K562 (cell line): ENCODE data around the gene RTF2. TPM values are rescaled to one million over a fixed set of nuclear protein-coding genes. Genes with fewer than 3 reads are reported as not detected.

Experiments
- ATF2 ChIP-seq: sonication (generic); formaldehyde crosslinking; IDR thresholded peaks from 2 replicates; pipeline ENCODE4 v1.8.1; 2022; ENCODE audit warnings: missing genetic modification reagents
- CBFA2T3 ChIP-seq: fragments of 450-650 bp; IDR thresholded peaks from 2 replicates; pipeline ENCODE4 v1.6.1; 2017
- CBX1 ChIP-seq: sonication (generic); IDR thresholded peaks from 2 replicates; pipeline ENCODE4 v1.6.1; 2016; ENCODE audit warnings: antibody characterized with exemption, low read depth, mild to moderate bottlenecking
- CREB3L1 ChIP-seq: fragments of 450-650 bp; IDR thresholded peaks from 2 replicates; pipeline ENCODE4 v1.6.1; 2014; ENCODE audit warnings: low read depth, mild to moderate bottlenecking, moderate library complexity, borderline replicate concordance
- E2F3 ChIP-seq: fragments of 250-450 bp; sonication (Bioruptor Pico); IDR thresholded peaks from 2 replicates; pipeline ENCODE4 v1.4.0; 2020; ENCODE audit warnings: mild to moderate bottlenecking
- HES1 ChIP-seq: fragments of 450-650 bp; IDR thresholded peaks from 2 replicates; pipeline ENCODE4 v1.6.1; 2016; ENCODE audit warnings: low read depth, mild to moderate bottlenecking, moderate library complexity
- KAT2B ChIP-seq: IDR thresholded peaks from one replicate; pipeline ENCODE4 v1.6.1; 2012; ENCODE audit warnings: low read depth, mild to moderate bottlenecking, control low read depth, inconsistent platforms, low read length, moderate library complexity
- KHSRP ChIP-seq: fragments of 450-650 bp; IDR thresholded peaks from 2 replicates; pipeline ENCODE4 v1.6.1; 2017
- MTA2 ChIP-seq: fragments of 450-650 bp; IDR thresholded peaks from 2 replicates; pipeline ENCODE4 v1.6.1; 2016; ENCODE audit warnings: low read depth
- RHOXF2B ChIP-seq: fragments of 250-450 bp; sonication (Bioruptor Pico); conservative IDR thresholded peaks from 2 replicates; pipeline ENCODE4 v1.5.1; 2021
- THRAP3 ChIP-seq: fragments of 450-650 bp; IDR thresholded peaks from 2 replicates; pipeline ENCODE4 v1.6.1; 2016; ENCODE audit warnings: mild to moderate bottlenecking, inconsistent platforms, borderline replicate concordance
- USF2 ChIP-seq: sonication (generic); formaldehyde crosslinking; IDR thresholded peaks from 2 replicates; pipeline ENCODE4 v1.5.0; 2020; ENCODE audit warnings: missing genetic modification reagents
- ZBTB11 ChIP-seq, 3 experiments: fragments of 200-800 bp in 1 of 3; fragments of 250-450 bp in 1 of 3; fragments of 450-650 bp in 1 of 3; sonication (Bioruptor Pico) in 1 of 3; sonication (Bioruptor generic) in 1 of 3; formaldehyde crosslinking in 1 of 3; IDR thresholded peaks; 2 replicates each; pipeline versions ENCODE4 v1.6.1 to v1.8.0; 2016 to 2022; ENCODE audit warnings: mild to moderate bottlenecking in 2 of 3, missing genetic modification characterization in 2 of 3, missing compliant biosample characterization in 1 of 3, moderate library complexity in 1 of 3
- ZBTB5 ChIP-seq: fragments of 450-650 bp; IDR thresholded peaks from 2 replicates; pipeline ENCODE4 v1.6.1; 2017; ENCODE audit warnings: antibody characterized with exemption
- ZFP30 ChIP-seq: fragments of 250-450 bp; sonication (Bioruptor Pico); IDR thresholded peaks from 2 replicates; pipeline ENCODE4 v1.8.0; 2022; ENCODE audit warnings: moderate library complexity, mild to moderate bottlenecking, inconsistent platforms, borderline replicate concordance
- ZNF398 ChIP-seq: fragments of 250-450 bp; sonication (Bioruptor Pico); IDR thresholded peaks from 2 replicates; pipeline ENCODE4 v1.8.0; 2021; ENCODE audit warnings: moderate library complexity, mild to moderate bottlenecking, inconsistent platforms
- polyA plus RNA-seq, 8 experiments: library from polyadenylated mRNA; depleted of rRNA in 4 of 8; stranded (reverse) in 5 of 8; unstranded in 3 of 8; fragments of >200 nt; fragmentation: Nextera tagmentation in 2 of 8; fragmentation: Illumina TruSeq in 1 of 8; extraction: Ambion mirVana in 2 of 8; extraction: Trizol in 1 of 8; gene quantifications; 2 replicates each; pipeline versions ENCODE4 v1.2.1 to v1.2.3, GENCODE V29; 2011 to 2014; ENCODE audit warnings: inconsistent platforms in 1 of 8, missing spikeins in 1 of 8
- total RNA-seq, 7 experiments: library from RNA; depleted of rRNA in 6 of 7; stranded (reverse); fragments of >200 nt in 6 of 7; fragmentation: Illumina TruSeq in 2 of 7; extraction: Trizol in 2 of 7; gene quantifications; 2 replicates each; pipeline versions ENCODE4 v1.2.1 to v1.2.3, GENCODE V29; 2011 to 2021; ENCODE audit warnings: low replicate concordance in 1 of 7

The RTF2 gene
- total and polyA plus RNA-seq, 9 of the 15 experiments (the other 6 are each of a cell fraction or from before 2014, with no cell fraction given): 67.0 to 177 (median 84.9) TPM

GRCh38 chr20:56420028-56420427 is 48.4 kb upstream of the RTF2 start (continued):
- TF ChIP-seq USF2 (no peak), THRAP3 (no peak), E2F3 (CRISPR knock-in tag) (no peak), KHSRP (no peak), CBFA2T3 (peak; percentile 78), RHOXF2B (CRISPR knock-in tag) (no peak), KAT2B (no peak), ZNF398 (CRISPR knock-in tag) (no peak), CBX1 (no peak), HES1 (no peak), ZBTB5 (no peak), MTA2 (no peak), ATF2 (CRISPR knock-in tag) (no peak), ZFP30 (no peak), ZBTB11 (CRISPR knock-in tag; IDR thresholded peaks at IDR 0.05) (no peak), CREB3L1 (no peak)
